DMS114 treated with DMSO at 0.1 percent for 48 hours (cell line): ENCODE measurements around the gene BCAP31.

Experiments
- DNase-seq: peaks from one replicate; lab custom pipeline; 2025; ENCODE audit not compliant: unreplicated experiment; lab: John Stamatoyannopoulos, UW

BCAP31 gene

DNA sequence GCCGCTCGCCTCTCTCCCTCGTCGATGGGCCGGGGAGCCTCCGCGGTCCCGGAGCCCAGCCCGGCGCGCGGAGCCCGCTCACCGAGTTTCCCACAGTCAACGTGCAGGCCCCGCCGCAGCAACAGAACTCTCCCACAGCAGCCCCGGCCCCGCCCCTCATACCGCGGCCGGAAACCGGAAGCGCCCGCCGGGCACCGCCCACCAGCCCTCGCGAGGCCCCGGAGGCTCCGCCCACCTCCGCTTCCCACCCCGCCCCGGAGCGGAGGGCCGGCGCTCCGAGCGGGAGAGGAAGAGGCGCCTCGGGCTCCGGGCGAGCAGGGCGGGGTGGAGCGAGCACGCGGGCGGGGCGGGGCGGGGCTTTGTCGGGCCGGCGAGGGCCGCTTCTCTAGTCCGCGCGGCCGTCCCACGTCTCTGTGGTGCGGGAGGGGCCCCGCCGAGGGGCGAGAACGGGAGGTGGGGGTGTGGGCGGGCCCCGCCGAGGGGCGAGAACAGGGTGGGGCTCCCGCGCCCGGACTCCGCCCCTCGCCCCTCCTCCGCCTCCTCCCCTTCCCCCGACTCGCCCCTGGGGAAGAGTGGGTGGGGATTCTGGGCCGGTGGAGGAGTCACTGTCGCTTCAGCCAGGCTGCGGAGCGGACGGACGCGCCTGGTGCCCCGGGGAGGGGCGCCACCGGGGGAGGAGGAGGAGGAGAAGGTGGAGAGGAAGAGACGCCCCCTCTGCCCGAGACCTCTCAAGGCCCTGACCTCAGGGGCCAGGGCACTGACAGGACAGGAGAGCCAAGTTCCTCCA is at the start of gene BCAP31, which contains the start of gene ABCD1:
Gene BCAP31, minus strand, starts transcription at position 136 of the 787 bp plus-strand sequence. CDS start 1,143 bp downstream, outside the sequence.
Gene ABCD1, plus strand, starts transcription at position 605 of the 787 bp plus-strand sequence. CDS start 411 bp downstream, outside the sequence.
- DNase-seq = peak; percentile 40

DNA sequence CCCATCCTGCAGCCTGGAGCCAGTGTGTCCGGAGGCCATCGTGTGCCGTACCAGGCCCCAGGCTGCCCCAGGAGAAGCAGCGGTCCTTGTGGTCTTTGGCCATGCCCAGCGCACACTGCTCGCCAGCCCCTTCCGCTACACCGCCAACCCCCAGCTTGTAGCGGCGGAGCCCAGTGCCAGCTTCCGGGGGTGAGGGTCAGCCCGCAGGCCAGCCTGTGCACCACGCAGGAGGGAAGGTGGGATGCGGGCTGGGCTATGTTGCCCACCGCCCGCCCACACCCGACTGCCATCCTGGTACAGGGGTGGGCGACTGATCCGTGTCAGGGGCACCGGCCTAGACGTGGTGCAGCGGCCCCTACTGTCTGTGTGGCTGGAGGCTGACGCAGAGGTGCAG is 49.0 kb upstream of the BCAP31 start:
- DNase-seq = no peak

DNA sequence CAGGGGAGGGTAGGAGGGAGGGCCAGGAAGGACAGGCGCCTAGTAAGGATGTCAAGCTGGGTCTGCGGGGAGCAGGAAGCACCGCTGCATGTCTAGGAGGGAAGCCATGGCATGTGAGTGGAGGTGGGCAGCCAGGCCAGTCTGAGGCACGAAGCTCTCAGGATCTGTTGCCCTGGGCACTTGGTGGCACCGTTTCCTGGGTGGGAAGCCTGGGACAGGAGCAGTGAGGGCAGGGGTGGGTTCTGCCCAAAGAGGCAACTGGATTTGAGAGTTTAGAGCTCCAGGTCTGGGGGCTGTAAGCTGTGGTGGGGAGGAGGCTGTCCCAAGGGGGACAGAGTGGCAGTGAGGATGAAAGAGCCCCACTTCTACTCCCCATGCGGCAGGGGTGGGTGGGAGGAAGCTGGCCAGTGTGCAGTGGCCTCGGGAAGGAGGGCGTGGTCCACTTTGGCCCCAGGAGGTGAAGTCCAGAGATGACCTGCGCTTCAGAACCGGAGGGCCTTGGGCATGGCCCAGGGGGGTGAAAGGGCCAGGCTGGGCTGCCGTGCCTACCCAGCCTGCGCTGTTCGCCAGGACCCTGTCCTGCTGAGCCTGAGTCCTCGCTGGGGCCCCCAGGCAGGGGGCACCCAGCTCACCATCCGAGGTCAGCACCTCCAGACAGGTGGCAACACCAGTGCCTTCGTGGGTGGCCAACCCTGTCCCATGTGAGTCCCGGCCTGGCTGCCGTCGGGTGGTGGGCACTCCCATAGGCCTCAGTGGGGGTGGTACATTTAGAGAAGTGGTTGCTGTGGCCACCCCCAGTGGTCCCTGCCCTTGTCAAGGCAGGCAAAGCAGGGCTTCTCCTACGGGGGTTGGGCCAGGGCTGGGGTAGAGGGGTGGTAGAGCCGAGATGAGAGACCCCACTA is 48.4 kb upstream of the BCAP31 start:
- DNase-seq = no peak

DNA sequence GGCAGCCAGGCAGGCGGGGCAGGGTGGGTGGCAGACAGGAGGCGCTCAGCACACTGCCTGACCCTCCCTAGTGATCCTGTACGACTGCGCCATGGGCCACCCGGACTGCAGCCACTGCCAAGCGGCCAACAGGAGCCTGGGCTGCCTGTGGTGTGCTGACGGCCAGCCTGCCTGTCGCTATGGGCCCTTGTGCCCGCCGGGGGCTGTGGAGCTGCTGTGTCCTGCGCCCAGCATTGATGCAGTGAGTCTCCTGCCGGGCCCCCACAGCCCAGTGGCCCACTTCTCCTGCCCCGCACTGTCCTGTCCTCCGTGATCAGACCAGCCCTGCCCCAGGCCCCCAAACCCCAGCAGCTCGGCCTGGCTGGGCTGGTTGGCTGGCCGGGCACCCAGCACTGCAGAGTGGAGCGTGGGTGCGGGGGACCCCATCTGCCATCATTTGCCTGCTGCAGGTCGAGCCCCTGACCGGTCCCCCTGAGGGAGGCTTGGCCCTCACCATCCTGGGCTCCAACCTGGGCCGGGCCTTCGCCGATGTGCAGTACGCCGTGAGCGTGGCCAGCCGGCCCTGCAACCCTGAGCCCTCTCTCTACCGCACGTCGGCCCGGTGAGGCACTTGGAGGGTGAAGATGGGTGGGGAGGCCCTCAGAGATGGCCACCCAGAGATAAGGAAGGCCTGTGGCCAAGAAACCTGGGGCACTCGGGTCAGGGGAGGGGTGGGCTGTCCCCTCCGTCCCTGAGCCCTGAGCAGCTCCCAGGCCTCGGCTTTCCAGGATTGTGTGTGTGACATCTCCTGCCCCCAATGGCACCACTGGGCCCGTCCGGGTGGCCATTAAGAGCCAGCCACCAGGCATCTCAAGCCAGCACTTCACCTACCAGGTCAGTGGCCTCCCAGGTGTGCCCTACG is 47.5 kb upstream of the BCAP31 start:
- no peak for DNase-seq

DNA sequence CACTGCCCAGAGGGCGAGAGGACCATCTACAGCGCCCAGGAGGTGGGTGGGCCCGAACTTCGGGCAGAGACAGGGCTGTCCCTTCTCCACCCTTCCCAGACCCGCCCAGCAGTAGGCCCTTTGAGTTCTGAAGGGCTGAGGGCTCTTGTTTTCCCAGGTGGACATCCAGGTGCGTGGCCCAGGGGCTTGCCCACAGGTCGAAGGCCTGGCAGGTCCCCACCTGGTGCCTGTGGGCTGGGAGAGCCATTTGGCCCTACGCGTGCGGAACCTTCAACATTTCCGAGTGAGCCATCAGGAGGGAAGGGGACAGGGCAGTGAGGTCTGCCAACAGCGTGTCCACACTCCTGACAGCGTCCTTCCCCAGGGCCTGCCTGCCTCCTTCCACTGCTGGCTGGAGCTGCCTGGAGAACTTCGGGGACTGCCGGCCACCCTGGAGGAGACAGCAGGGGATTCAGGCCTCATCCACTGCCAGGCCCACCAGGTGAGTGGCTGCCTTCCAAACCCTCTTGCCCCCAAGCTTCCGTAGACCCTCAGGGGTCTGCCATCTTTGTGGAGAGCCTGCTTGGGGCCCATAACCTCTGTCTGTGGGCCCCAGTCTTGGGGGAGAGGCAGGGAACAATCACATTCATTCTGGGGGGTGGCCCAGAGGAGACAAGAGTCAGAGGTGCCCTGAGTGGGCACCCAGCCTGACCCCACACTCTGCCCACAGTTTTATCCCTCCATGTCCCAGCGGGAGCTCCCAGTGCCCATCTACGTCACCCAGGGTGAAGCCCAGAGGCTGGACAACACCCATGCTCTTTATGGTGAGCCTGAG is 46.6 kb upstream of the BCAP31 start:
- no peak for DNase-seq

DNA sequence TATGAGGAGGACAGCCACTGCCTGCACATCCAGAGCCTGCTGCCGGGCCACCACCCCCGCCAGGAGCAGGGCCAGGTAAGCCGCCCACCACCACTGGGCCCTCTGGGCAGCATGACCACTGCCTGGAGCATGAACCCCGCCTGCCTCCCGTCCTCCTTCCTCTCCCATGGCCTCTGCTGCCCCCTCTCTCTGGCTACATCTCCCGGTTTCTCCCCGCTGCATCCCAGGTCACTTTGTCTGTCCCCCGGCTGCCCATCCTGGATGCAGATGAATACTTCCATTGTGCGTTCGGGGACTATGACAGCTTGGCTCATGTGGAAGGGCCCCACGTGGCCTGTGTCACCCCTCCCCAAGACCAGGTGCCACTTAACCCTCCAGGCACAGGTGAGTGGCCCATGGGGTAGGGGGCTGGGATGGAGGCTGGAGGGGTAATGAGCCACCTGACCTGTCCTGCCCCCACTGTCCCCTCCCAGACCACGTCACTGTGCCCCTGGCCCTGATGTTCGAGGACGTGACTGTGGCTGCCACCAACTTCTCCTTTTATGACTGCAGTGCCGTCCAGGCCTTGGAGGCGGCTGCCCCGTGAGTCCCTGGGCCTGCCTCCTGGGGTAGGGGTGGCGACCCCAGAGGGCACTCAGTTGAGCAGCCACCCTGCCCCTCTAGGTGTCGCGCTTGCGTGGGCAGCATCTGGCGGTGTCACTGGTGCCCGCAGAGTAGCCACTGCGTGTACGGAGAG is 45.8 kb upstream of the BCAP31 start:
- no peak for DNase-seq

DNA sequence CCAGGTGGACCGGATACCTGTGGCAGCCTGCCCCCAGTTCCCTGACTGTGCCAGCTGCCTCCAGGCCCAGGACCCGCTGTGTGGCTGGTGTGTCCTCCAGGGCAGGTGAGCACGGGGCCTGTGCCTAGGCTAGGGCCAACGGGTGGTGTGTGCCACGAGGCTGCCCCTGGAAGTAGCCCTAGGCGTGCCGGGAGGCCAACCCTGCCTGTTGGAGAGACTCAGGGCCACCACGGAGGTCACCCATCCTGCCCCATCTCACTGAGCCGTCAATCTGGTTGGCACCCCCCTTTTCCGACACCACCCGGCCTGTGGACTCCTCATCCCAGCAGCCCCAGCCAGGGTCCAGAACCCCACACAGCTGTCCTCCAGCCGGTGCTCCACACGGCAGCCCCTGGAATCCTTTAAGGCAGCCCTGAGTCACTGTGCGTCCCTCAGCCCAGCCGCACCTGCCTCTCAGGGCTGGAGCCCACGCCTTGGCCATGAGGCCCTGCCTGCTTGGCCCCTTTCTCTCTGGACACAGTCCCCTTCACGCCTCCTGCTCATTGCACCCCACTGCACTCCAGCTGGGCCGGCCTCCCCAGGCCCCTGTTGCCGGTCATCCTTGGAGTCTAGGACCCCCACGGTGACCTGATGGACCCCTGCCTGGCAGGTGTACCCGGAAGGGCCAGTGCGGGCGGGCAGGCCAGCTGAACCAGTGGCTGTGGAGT is 45.1 kb upstream of the BCAP31 start:
- no peak for DNase-seq

DNA sequence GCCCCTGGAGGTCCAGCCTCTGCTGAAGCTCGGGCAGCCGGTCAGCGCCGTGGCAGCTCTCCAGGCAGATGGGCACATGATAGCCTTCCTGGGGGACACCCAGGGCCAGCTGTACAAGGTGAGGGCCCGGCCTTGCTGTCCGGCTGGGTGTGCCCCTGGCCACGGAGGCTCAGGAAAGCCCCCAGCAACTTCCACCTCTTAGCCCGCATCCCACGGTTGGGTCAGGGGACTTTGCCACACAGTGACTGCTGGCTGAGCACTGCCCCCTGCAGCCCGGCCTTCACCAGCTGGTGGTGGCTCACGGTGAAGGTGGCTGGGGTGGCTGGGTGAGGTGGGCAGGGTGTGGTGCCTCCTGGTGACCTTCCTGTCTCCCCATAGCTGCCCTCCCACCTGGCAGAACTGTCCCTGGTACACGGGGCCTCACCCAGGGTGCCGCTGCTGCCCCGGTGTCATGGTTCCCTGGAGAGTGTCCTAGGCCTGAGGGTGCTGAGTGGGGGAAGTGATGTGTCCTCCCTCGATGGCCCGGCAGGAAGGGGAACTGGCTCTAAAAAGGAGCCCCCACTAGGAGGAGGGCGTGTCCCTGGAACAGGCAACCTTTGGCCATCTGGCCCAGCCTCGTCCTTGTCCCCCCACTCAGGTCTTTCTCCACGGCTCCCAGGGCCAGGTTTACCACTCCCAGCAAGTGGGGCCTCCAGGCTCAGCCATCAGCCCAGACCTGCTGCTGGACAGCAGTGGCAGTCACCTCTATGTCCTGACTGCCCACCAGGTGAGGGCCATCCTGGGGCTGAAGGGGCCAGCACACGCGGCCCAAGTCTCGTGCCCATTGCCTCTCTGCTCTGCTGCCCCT is 44.3 kb upstream of the BCAP31 start:
- DNase-seq = no peak

DNA sequence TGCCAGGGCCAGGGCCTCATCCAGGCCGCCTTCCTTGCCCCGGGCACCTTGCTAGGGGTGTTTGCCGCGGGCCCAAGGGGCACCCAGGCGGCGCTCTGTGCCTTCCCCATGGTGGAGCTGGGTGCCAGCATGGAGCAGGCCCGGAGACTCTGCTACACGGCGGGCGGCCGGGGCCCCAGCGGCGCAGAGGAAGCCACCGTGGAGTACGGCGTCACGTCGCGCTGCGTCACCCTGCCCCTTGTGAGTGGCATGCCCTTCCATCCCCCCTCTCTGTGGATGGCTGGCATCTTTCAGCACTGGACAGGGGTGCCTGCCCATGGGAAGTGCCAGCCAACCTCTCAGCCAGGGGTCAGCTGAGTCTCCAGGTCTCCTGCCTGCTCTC is 43.5 kb upstream of the BCAP31 start:
- DNase-seq = no peak

DNA sequence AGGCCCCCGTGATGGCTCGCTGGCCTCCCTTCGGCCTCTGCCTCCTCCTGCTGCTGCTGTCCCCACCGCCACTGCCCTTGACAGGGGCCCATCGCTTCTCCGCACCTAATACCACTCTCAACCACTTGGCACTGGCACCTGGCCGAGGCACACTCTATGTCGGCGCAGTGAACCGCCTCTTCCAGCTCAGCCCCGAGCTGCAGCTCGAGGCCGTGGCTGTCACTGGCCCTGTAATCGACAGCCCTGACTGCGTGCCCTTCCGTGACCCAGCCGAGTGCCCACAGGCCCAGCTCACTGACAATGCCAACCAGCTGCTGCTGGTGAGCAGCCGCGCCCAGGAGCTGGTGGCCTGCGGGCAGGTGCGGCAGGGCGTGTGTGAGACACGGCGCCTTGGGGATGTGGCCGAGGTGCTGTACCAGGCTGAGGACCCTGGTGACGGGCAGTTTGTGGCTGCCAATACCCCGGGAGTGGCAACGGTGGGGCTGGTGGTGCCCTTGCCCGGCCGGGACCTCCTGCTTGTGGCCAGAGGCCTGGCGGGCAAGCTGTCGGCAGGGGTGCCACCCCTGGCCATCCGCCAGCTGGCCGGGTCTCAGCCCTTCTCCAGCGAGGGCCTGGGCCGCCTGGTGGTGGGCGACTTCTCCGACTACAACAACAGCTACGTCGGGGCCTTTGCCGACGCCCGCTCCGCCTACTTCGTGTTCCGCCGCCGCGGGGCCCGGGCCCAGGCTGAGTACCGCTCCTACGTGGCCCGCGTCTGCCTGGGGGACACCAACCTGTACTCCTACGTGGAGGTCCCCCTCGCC is 42.9 kb upstream of the BCAP31 start:
- DNase-seq = no peak

DNA sequence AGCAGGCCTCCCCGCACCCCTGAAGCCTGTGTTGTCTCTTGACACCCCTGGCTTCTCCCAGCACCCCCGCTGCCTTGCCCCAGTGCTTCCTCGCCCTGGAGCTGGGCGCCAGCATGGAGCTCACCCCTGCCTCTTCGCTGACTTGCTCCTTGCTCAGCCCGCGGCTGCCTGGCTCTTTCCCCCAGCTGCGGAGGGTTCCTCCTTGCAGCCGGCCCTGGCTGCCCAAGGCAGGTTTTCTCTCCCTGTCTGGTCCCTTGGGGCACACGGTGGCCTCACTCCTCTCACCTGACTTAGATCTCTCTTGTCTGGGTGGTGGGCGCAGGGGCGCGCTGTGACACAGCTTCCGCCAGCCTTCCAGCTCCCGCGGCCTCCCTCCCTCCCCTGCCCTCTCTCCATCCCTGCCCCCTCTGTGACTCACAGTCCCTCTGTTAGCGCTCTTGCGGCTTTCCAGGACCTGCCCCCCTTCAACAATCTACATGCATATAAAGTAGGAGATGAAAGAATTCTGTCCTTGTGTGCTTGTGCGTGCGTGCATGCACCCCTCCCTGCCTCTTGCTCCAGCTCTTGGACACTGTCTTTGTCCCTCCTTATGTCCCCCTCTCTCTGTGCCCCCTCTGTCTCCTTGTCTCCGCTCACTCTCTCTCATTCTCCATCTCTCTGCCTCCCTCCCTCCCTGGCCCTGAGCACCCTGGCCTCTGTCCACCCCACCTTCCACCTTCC is 42.1 kb upstream of the BCAP31 start:
- no peak for DNase-seq

DNA sequence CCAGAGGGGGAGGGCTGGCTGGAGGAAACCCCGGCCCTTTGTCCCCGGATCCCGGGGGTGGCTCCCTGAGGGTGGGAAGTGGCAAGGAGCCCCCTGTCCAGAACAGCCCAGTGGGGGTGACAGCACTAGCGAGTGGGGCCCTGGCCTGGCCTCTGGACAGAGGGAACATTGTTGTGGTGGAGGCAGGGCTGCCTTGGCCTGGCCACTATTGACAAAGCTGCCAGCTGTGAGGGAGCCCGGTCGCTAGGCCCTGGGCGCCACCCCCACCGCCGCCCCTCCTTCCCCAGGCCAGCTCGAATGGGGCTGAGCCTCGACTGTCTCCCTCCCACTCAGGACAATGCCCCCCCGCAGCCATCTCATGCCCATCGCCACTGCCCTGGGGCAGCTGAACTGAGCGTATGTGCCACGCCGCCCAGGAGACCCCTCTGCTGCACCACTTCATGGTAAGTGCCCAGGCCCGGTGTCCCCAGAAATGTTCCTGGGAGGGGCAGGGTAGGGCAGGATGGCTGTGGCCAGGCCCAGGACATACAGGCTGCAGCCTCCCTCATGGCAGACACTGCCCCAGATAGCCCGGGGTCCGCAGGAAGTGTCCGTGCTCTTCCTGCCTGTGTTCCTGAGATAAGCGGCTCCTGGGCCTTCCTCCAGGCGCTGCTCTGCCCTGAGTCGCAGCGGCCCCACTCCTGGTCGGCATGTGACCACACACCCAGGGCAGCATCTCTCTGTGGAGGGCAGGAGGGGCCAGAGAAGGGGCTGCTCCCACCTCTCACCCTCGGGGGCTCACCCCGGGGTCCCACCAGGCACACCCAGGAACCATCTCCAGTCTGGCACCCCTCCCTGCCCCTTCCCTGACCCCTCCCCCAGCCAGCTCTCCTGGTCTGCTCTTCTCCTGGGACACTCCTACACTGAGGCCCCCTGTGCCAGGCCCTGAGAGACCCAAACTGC is 41.2 kb upstream of the BCAP31 start:
- no peak for DNase-seq

DNA sequence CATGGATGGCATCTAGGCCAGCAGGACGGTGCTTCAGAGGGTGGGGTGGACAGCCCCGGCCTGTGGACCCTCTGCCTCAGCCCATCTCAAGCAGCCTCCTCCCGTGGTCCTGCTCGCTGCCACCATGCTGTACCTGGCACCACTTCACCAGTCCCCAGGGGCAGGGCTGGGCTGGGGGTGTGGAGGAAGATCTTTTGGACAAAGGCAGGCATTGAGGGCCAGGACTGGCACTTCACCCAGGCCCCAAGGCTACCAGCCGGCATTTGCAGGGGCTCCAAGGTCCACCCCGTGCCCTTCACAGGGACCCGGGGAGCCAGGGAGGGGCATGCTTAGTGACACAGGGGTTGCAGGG is 40.6 kb upstream of the BCAP31 start:
- no peak for DNase-seq

DNA sequence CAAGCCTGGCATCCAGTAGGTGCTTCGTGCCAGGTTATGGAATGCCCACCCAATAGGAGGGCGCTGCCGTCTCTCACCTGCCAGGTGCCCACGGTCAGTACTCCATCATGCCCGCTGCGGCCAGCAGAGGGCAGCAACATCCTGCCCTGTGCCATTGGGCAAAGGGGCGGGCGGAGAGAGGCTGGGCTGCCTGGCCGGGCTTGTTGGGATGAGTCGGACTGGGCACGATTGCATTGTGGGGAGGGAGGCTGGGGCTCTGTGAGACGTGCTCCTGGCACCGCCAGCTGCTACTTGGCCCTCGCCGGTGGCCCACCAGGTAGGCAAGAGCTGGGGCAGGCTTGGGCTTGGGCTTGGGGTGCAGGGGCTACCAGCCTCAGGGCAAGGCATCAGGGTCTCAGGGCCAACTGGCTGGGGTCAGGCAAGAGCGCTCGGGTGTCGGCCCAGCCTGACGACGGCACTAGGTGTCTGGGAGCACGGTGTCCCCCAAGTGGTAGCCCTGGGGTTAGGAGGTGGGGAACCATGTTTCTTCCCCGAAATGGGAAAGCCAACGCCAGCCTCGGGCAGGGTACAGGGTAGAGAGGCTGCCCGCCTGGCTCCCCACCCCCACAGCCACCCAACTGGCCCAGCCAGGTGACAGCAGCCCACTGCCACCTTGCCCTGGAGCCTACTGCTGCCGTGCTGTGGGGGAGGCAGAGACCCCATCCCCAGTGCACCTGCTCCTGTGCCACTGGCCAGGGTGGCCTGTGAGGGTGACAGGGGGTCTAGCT is 40.0 kb upstream of the BCAP31 start, which contains the start of gene PLXNB3:
Gene PLXNB3, plus strand, starts transcription at position 261 of the 767 bp plus-strand sequence. CDS start 1,287 bp downstream, outside the sequence.
- peak; percentile 5 for DNase-seq
